Liver (tissue), 9 donors: Measurements from ENCODE around the gene THAP3. TPM values are rescaled to one million over a fixed set of nuclear protein-coding genes. Genes with fewer than 3 reads are reported as not detected.

Experiments
- DNase-seq: peaks from one replicate; pipeline ENCODE4 v3.0.0-alpha.2; 2017; ENCODE audit warnings: low spot score
- H3K27ac ChIP-seq, 2 donors: one replicate each; pipeline ENCODE4 v1.7.0; 2013; ENCODE audit warnings: inconsistent platforms in 2 of 2, low read length in 2 of 2, control low read depth in 1 of 2, low read depth in 1 of 2, mild to moderate bottlenecking in 1 of 2
- H3K27me3 ChIP-seq, 4 donors: one replicate each; pipeline versions ENCODE4 v1.6.1 to v1.7.0; 2013; ENCODE audit warnings: low read length in 3 of 4, inconsistent platforms in 1 of 4, mild to moderate bottlenecking in 1 of 4, moderate library complexity in 1 of 4; ENCODE audit not compliant: control insufficient read depth in 4 of 4, insufficient read depth in 4 of 4
- H3K36me3 ChIP-seq, 4 donors: one replicate each; pipeline versions ENCODE4 v1.6.1 to v1.7.0; 2013; ENCODE audit warnings: low read length in 3 of 4, mild to moderate bottlenecking in 3 of 4, low read depth in 1 of 4, moderate library complexity in 1 of 4; ENCODE audit not compliant: control insufficient read depth in 4 of 4, insufficient read depth in 3 of 4
- H3K4me1 ChIP-seq, 4 donors: one replicate each; pipeline versions ENCODE4 v1.6.1 to v1.7.0; 2013; ENCODE audit warnings: low read length in 3 of 4, mild to moderate bottlenecking in 3 of 4, moderate library complexity in 1 of 4; ENCODE audit not compliant: control insufficient read depth in 4 of 4, insufficient read depth in 4 of 4
- H3K4me3 ChIP-seq, 3 donors: one replicate each; pipeline versions ENCODE4 v1.6.1 to v1.7.0; 2013; ENCODE audit warnings: low read length in 3 of 3, control low read depth in 1 of 3, low read depth in 1 of 3, mild to moderate bottlenecking in 1 of 3
- H3K9ac ChIP-seq, 2 donors: one replicate each; pipeline ENCODE4 v1.7.0; 2013; ENCODE audit warnings: low read length in 2 of 2, mild to moderate bottlenecking in 2 of 2, moderate library complexity in 2 of 2, control low read depth in 1 of 2, low read depth in 1 of 2
- H3K9me3 ChIP-seq, 4 donors: one replicate each; pipeline versions ENCODE4 v1.6.1 to v1.7.0; 2013; ENCODE audit warnings: low read length in 3 of 4; ENCODE audit not compliant: control insufficient read depth in 4 of 4
- EGR1 ChIP-seq, 2 donors: IDR thresholded peaks; 2 replicates each; pipeline ENCODE4 v1.6.1; 2016 to 2018; ENCODE audit warnings: antibody characterized with exemption in 2 of 2, low read depth in 2 of 2
- FOXA2 ChIP-seq: IDR thresholded peaks from 2 replicates; pipeline ENCODE4 v1.6.1; 2016; ENCODE audit warnings: antibody characterized with exemption
- GABPA ChIP-seq, 2 donors: IDR thresholded peaks in 1 of 2; conservative IDR thresholded peaks in 1 of 2; 2 replicates each; pipeline ENCODE4 v1.6.1; 2016; ENCODE audit warnings: antibody characterized with exemption in 2 of 2, mild to moderate bottlenecking in 1 of 2, moderate library complexity in 1 of 2
- HNF4A ChIP-seq, 2 donors: conservative IDR thresholded peaks; 2 replicates each; pipeline ENCODE4 v1.6.1; 2016; ENCODE audit warnings: antibody characterized with exemption in 2 of 2, mild to moderate bottlenecking in 2 of 2
- HNF4G ChIP-seq: IDR thresholded peaks from 2 replicates; pipeline ENCODE4 v1.6.1; 2016; ENCODE audit warnings: antibody characterized with exemption
- JUND ChIP-seq, 2 donors: IDR thresholded peaks; 2 replicates each; pipeline ENCODE4 v1.6.1; 2016; ENCODE audit warnings: antibody characterized with exemption in 2 of 2
- RAD21 ChIP-seq, 2 donors: IDR thresholded peaks; 2 replicates each; pipeline ENCODE4 v1.6.1; 2016; ENCODE audit warnings: antibody characterized with exemption in 2 of 2, mild to moderate bottlenecking in 2 of 2
- RXRA ChIP-seq, 2 donors: IDR thresholded peaks; 2 replicates each; pipeline ENCODE4 v1.6.1; 2017 to 2018; ENCODE audit warnings: antibody characterized with exemption in 2 of 2, mild to moderate bottlenecking in 1 of 2
- SP1 ChIP-seq: IDR thresholded peaks from 2 replicates; pipeline ENCODE4 v1.6.1; 2018; ENCODE audit warnings: antibody characterized with exemption, mild to moderate bottlenecking
- TAF1 ChIP-seq: conservative IDR thresholded peaks from 2 replicates; pipeline ENCODE4 v1.6.1; 2016; ENCODE audit warnings: antibody characterized with exemption, mild to moderate bottlenecking
- YY1 ChIP-seq: IDR thresholded peaks from 2 replicates; pipeline ENCODE4 v1.6.1; 2016; ENCODE audit warnings: antibody characterized with exemption, mild to moderate bottlenecking
- ZBTB33 ChIP-seq: IDR thresholded peaks from 2 replicates; pipeline ENCODE4 v1.6.1; 2016; ENCODE audit warnings: antibody characterized with exemption
- WGBS: extraction: QIAGEN DNeasy Blood & Tissue Kit; methylation state at CpG from one replicate; pipeline ENCODE4 v1.1.7; 2013; 5-methylcytosine and 5-hydroxymethylcytosine counted together
- polyA plus RNA-seq, 2 donors: library from polyadenylated mRNA; stranded (reverse) in 1 of 2; unstranded in 1 of 2; fragments of 200-250 nt in 1 of 2; fragments of >200 nt in 1 of 2; fragmentation: Nextera tagmentation in 1 of 2; extraction: Ambion mirVana in 1 of 2; gene quantifications; one replicate each; pipeline versions ENCODE4 v1.2.1 to v1.2.3, GENCODE V29; 2013 to 2015
- total RNA-seq, 2 donors: library from RNA; depleted of rRNA; stranded (reverse); fragments of >200 nt; gene quantifications; one replicate each; pipeline ENCODE4 v1.2.3, GENCODE V29; 2014
- TF ChIP-seq, protein P1 (sequence below): IDR thresholded peaks from 2 replicates; pipeline ENCODE4 v1.6.1; 2016; ENCODE audit warnings: antibody characterized with exemption
- TF ChIP-seq, protein P2 (sequence below): IDR thresholded peaks from 2 replicates; pipeline ENCODE4 v1.6.1; 2016; ENCODE audit warnings: antibody characterized with exemption
- TF ChIP-seq, protein P3 (sequence below): IDR thresholded peaks from 2 replicates; pipeline ENCODE4 v1.6.1; 2016; ENCODE audit warnings: antibody characterized with exemption, mild to moderate bottlenecking
- donor health status: healthy.
- donor health status: healthy.
- donor health status: healthy.
- donor health status: healthy.
- donor health status: healthy.

The THAP3 gene
- total and polyA plus RNA-seq, 4 donors, result 7.2 to 10.2 (median 8.6) TPM

DNA sequence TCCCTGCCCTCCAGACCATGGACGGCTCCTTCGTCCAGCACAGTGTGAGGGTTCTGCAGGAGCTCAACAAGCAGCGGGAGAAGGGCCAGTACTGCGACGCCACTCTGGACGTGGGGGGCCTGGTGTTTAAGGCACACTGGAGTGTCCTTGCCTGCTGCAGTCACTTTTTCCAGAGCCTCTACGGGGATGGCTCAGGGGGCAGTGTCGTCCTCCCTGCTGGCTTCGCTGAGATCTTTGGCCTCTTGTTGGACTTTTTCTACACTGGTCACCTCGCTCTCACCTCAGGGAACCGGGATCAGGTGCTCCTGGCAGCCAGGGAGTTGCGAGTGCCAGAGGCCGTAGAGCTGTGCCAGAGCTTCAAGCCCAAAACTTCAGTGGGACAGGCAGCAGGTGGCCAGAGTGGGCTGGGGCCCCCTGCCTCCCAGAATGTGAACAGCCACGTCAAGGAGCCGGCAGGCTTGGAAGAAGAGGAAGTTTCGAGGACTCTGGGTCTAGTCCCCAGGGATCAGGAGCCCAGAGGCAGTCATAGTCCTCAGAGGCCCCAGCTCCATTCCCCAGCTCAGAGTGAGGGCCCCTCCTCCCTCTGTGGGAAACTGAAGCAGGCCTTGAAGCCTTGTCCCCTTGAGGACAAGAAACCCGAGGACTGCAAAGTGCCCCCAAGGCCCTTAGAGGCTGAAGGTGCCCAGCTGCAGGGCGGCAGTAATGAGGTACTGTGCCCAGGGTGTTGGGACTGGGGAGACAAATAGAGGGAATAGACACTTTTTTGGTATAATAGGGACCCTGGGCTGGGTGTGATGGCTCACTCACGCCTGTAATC is 43.9 kb upstream of the THAP3 start (continued):
- TF ChIP-seq HNF4A (conservative IDR thresholded peaks at IDR 0.05), result peak; percentile 51 to 67
- TF ChIP-seq, protein P1, sequence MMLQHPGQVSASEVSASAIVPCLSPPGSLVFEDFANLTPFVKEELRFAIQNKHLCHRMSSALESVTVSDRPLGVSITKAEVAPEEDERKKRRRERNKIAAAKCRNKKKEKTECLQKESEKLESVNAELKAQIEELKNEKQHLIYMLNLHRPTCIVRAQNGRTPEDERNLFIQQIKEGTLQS, result no peak
- TF ChIP-seq FOXA2, result no peak
- peak; percentile 17 for TF ChIP-seq YY1

DNA sequence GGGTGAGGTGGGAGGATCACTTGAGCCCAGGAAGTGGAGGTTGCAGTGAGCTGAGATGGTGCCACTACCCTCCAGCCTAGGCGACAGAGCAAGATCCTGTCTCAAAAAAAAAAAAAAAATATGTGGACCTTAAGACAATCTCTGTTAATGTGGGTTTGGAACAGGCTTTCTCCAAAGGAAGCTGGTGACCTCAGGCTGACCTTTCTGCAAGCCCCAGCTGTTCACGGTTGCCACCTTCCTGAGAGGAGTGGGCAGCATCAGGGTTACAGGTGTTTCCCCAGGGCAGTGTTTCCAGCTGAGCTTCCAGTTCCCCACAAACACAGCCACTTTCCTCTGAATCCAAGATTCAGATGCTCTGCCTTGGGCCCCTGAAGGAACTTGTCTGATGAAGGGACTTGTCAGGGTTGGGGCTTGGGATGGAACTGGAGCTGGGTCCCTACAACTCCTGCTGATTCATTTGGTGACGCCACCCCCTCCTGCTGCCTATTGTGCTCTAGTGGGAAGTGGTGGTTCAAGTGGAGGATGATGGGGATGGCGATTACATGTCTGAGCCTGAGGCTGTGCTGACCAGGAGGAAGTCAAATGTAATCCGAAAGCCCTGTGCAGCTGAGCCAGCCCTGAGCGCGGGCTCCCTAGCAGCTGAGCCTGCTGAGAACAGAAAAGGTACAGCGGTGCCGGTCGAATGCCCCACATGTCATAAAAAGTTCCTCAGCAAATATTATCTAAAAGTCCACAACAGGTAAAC is 42.9 kb upstream of the THAP3 start:
- Histone ChIP-seq H3K4me3 (no peak overlapping the region), H3K9me3 (no peaks in the 10 kb centered on the region), H3K27me3 (no peaks in the 10 kb centered on the region), H3K27ac (peak overlapping the region; percentile 51 to 59), H3K36me3 (no peaks in the 10 kb centered on the region), H3K4me1 (peaks cover 18 to 56% (median 41%) of the 10 kb centered on the region in 4 donors), H3K9ac (no peak overlapping the region)
- no peak for DNase-seq
- TF ChIP-seq GABPA (IDR thresholded peaks at IDR 0.05 in 1 of 2, conservative IDR thresholded peaks at IDR 0.05 in 1 of 2) (no peak), HNF4A (conservative IDR thresholded peaks at IDR 0.05) (no peak), SP1 (no peak), JUND (IDR thresholded peaks at IDR 0.05) (no peak), FOXA2 (no peak), EGR1 (IDR thresholded peaks at IDR 0.05; ENCODE audit: low read depth in 2 of 2) (no peak), HNF4G (no peak), RXRA (IDR thresholded peaks at IDR 0.05) (no peak), TAF1 (no peak), YY1 (no peak), ZBTB33 (no peak), RAD21 (IDR thresholded peaks at IDR 0.05) (no peak)
- TF ChIP-seq, protein P1, result no peak
- TF ChIP-seq, protein P2, sequence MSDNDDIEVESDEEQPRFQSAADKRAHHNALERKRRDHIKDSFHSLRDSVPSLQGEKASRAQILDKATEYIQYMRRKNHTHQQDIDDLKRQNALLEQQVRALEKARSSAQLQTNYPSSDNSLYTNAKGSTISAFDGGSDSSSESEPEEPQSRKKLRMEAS, result no peak
- TF ChIP-seq, protein P3, sequence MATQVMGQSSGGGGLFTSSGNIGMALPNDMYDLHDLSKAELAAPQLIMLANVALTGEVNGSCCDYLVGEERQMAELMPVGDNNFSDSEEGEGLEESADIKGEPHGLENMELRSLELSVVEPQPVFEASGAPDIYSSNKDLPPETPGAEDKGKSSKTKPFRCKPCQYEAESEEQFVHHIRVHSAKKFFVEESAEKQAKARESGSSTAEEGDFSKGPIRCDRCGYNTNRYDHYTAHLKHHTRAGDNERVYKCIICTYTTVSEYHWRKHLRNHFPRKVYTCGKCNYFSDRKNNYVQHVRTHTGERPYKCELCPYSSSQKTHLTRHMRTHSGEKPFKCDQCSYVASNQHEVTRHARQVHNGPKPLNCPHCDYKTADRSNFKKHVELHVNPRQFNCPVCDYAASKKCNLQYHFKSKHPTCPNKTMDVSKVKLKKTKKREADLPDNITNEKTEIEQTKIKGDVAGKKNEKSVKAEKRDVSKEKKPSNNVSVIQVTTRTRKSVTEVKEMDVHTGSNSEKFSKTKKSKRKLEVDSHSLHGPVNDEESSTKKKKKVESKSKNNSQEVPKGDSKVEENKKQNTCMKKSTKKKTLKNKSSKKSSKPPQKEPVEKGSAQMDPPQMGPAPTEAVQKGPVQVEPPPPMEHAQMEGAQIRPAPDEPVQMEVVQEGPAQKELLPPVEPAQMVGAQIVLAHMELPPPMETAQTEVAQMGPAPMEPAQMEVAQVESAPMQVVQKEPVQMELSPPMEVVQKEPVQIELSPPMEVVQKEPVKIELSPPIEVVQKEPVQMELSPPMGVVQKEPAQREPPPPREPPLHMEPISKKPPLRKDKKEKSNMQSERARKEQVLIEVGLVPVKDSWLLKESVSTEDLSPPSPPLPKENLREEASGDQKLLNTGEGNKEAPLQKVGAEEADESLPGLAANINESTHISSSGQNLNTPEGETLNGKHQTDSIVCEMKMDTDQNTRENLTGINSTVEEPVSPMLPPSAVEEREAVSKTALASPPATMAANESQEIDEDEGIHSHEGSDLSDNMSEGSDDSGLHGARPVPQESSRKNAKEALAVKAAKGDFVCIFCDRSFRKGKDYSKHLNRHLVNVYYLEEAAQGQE, result no peak
- 34% methylated on average over 10 of the region's 10 CpGs for WGBS
